22Rv1 (cell line): ENCODE measurements around the gene DNAJB14.

Source experiments
- ZFX ChIP-seq: fragments of 450-650 bp; IDR thresholded peaks from 2 replicates; pipeline ENCODE4 v1.6.1; 2017; ENCODE audit warnings: antibody characterized with exemption, borderline replicate concordance
- TF ChIP-seq, protein P1 (sequence below): fragments of 450-650 bp; IDR thresholded peaks from 2 replicates; pipeline ENCODE4 v1.5.1; 2017; ENCODE audit warnings: mild to moderate bottlenecking

DNA sequence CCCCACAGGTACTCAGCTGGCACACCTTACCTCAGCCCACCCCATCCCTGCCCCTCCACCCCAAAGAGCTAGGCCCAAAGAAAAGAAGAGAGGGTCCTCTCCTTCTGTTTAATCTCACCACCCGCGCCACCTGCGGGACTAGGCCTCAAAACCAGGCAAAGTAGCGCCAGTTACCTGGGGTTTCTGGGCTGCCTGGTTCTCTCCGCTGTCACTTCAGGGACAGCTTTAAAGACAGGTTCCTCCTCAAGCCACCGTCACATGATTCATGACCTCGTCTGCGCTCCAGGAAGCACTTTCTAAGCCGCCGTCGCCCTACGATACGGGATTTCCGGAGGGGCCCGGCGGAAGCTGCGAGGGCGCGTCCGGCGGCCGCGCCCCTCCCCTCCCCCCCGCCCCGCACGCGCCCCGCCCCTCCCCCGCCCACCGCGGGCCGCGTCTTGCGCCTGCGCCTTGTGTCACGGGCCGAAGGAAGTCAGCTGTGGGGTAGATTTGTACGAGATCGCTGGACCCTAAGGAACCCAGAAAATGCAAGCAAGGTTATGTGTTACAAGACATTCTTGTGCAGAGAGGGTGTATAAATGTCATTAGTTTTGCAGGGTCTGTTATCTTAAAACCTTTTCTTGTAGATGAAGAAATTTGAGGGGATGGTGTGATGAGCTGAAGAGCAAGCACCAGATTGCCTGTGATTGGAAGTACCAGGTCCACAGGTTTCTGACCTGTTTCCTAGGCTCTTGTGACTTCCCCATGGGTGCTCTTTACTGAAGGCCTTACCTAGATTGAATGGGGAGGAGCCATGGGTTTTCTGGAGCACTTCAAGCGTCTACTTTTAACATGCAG, 52.0 kb downstream of the DNAJB14 start, which contains the start of gene LAMTOR3:
- TF ChIP-seq, protein P1, sequence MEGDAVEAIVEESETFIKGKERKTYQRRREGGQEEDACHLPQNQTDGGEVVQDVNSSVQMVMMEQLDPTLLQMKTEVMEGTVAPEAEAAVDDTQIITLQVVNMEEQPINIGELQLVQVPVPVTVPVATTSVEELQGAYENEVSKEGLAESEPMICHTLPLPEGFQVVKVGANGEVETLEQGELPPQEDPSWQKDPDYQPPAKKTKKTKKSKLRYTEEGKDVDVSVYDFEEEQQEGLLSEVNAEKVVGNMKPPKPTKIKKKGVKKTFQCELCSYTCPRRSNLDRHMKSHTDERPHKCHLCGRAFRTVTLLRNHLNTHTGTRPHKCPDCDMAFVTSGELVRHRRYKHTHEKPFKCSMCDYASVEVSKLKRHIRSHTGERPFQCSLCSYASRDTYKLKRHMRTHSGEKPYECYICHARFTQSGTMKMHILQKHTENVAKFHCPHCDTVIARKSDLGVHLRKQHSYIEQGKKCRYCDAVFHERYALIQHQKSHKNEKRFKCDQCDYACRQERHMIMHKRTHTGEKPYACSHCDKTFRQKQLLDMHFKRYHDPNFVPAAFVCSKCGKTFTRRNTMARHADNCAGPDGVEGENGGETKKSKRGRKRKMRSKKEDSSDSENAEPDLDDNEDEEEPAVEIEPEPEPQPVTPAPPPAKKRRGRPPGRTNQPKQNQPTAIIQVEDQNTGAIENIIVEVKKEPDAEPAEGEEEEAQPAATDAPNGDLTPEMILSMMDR = no peak
- no peak for TF ChIP-seq ZFX
